Body of pancreas (tissue), 4 donors: ENCODE measurements around the gene FOLR2.

Experiments
- POLR2A ChIP-seq, 3 donors: fragments of 450-650 bp; IDR thresholded peaks; one replicate each; pipeline ENCODE4 v1.6.1; 2016; ENCODE audit warnings: antibody characterized with exemption in 3 of 3, mild to moderate bottlenecking in 2 of 3
- TF ChIP-seq, protein P1 (sequence below), 7 experiments: fragments of 450-650 bp in 4 of 7; fragments of 200-600 bp in 3 of 7; sonication (generic) in 3 of 7; IDR thresholded peaks; one replicate each; pipeline ENCODE4 v1.5.1; 2016 to 2019; ENCODE audit warnings: antibody characterized with exemption in 7 of 7

DNA sequence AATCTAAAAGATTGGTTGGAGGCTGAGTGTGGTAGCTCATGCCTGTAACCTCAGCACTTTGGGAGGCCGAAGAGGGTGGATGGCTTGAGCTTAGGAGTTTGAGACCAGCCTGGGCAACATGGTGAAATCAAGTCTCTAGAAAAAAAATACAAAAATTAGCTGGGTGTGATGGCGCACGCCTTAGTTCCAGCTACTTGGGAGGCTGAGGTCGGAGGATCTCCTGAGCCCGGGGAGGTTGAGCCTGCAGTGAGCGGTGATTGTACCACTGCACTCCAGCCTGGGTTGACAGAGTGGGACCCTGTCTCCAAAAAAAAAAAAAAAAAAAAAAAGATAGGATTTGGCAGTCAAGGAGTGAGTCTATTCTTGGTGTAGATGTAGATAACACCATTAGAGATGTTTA lies 14.0 kb upstream of the FOLR2 start:
- TF ChIP-seq, protein P1, sequence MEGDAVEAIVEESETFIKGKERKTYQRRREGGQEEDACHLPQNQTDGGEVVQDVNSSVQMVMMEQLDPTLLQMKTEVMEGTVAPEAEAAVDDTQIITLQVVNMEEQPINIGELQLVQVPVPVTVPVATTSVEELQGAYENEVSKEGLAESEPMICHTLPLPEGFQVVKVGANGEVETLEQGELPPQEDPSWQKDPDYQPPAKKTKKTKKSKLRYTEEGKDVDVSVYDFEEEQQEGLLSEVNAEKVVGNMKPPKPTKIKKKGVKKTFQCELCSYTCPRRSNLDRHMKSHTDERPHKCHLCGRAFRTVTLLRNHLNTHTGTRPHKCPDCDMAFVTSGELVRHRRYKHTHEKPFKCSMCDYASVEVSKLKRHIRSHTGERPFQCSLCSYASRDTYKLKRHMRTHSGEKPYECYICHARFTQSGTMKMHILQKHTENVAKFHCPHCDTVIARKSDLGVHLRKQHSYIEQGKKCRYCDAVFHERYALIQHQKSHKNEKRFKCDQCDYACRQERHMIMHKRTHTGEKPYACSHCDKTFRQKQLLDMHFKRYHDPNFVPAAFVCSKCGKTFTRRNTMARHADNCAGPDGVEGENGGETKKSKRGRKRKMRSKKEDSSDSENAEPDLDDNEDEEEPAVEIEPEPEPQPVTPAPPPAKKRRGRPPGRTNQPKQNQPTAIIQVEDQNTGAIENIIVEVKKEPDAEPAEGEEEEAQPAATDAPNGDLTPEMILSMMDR (IDR thresholded peaks at IDR 0.05), result no peak
- no peak for TF ChIP-seq POLR2A (IDR thresholded peaks at IDR 0.05)
